NCI-H748 treated with DMSO at 0.1 percent for 48 hours (cell line): ENCODE measurements around the gene GRAMD4.
A peak's percentile ranks its signal among the peaks of the same experiment; 100 is the strongest.

Experiments used
- DNase-seq: peaks from one replicate; lab custom pipeline; 2025; lab: John Stamatoyannopoulos, UW

Gene GRAMD4

GRCh38 chr22:46596819-46597218, 23.4 kb upstream of the GRAMD4 start:
- peak; percentile 71 for DNase-seq

GRCh38 chr22:46598224-46598623, 22.0 kb upstream of the GRAMD4 start:
- no peak for DNase-seq

GRCh38 chr22:46598737-46599424, 21.3 kb upstream of the GRAMD4 start:
- no peak for DNase-seq

- no peak for DNase-seq
These were observed 19.9 kb upstream of the GRAMD4 start for GRCh38 chr22:46600273-46600796.

- DNase-seq = no peak
These were observed 18.2 kb upstream of the GRAMD4 start for GRCh38 chr22:46602025-46602424.

GRCh38 chr22:46604306-46604690, 15.9 kb upstream of the GRAMD4 start:
- no peak for DNase-seq

GRCh38 chr22:46605117-46605516, 15.1 kb upstream of the GRAMD4 start:
- no peak for DNase-seq

- DNase-seq = no peak
These were observed 13.3 kb upstream of the GRAMD4 start for GRCh38 chr22:46606886-46607285.

- DNase-seq = no peak
These were observed 12.6 kb upstream of the GRAMD4 start for GRCh38 chr22:46607483-46608114.

- DNase-seq = no peak
These were observed 11.0 kb upstream of the GRAMD4 start for GRCh38 chr22:46609175-46609690.

GRCh38 chr22:46609724-46610201, 10.4 kb upstream of the GRAMD4 start:
- no peak for DNase-seq

- DNase-seq = no peak
These were observed 9.8 kb upstream of the GRAMD4 start for GRCh38 chr22:46610356-46610755.

GRCh38 chr22:46611189-46611588, 9.0 kb upstream of the GRAMD4 start:
- no peak for DNase-seq

GRCh38 chr22:46612341-46612903, 7.8 kb upstream of the GRAMD4 start:
- DNase-seq = no peak

GRCh38 chr22:46612904-46613605, 7.1 kb upstream of the GRAMD4 start:
- no peak for DNase-seq

- DNase-seq = no peak
These were observed 6.6 kb upstream of the GRAMD4 start for GRCh38 chr22:46613606-46614021.

GRCh38 chr22:46614025-46614931, 5.9 kb upstream of the GRAMD4 start:
- no peak for DNase-seq

- no peak for DNase-seq
These were observed 2.8 kb upstream of the GRAMD4 start for GRCh38 chr22:46617207-46617985.

GRCh38 chr22:46617986-46618647, 2.1 kb upstream of the GRAMD4 start:
- DNase-seq = no peak

- DNase-seq = no peak
These were observed 1.5 kb upstream of the GRAMD4 start for GRCh38 chr22:46618667-46619066.
